Spinal cord (tissue), 10 donors: Measurements from ENCODE around the gene ATRN. TPM values are rescaled to one million over a fixed set of nuclear protein-coding genes. Genes with fewer than 3 reads are reported as not detected.

ENCODE experiments used
- DNase-seq, 6 donors: peaks; one replicate each; pipeline versions ENCODE4 v3.0.0 to v3.0.0-alpha.2; 2013 to 2015; ENCODE audit warnings: low spot score in 6 of 6, low read depth in 4 of 6
- H3K27ac ChIP-seq: one replicate; pipeline ENCODE4 v1.5.1; 2013; ENCODE audit warnings: low read depth, low read length, control low read depth
- H3K27me3 ChIP-seq: one replicate; pipeline ENCODE4 v1.6.1; 2013; ENCODE audit warnings: low read length; ENCODE audit not compliant: control insufficient read depth, insufficient read depth
- H3K36me3 ChIP-seq: one replicate; pipeline ENCODE4 v1.6.1; 2013; ENCODE audit warnings: low read length; ENCODE audit not compliant: control insufficient read depth, insufficient read depth
- H3K4me1 ChIP-seq: one replicate; pipeline ENCODE4 v1.6.1; 2013; ENCODE audit warnings: low read length; ENCODE audit not compliant: control insufficient read depth, insufficient read depth
- H3K4me3 ChIP-seq: one replicate; pipeline ENCODE4 v1.5.1; 2013; ENCODE audit warnings: low read depth, low read length, control low read depth
- H3K9me3 ChIP-seq: one replicate; pipeline ENCODE4 v1.6.1; 2013; ENCODE audit warnings: low read length; ENCODE audit not compliant: control insufficient read depth, insufficient read depth
- WGBS: methylation state at CpG from one replicate; pipeline ENCODE4 v1.1.5; 2013; ENCODE audit warnings: missing lambda C conversion rate; ENCODE audit not compliant: insufficient coverage; 5-methylcytosine and 5-hydroxymethylcytosine counted together
- polyA plus RNA-seq, 2 donors: library from polyadenylated mRNA; unstranded; fragments of 120-200 nt; gene quantifications; one replicate each; pipeline ENCODE4 v1.2.1, GENCODE V29; 2013; ENCODE audit not compliant: insufficient read length in 2 of 2
- total RNA-seq, 2 donors: library from RNA; depleted of rRNA in 1 of 2; stranded (reverse); fragments of 120-200 nt in 1 of 2; fragments of >200 nt in 1 of 2; gene quantifications; one replicate each; pipeline versions ENCODE4 v1.2.3 to v1.2.4, GENCODE V29; 2013 to 2014
- donor health status: healthy.

ATRN gene
- total and polyA plus RNA-seq, 4 donors = 40.1 to 64.2 (median 46.5) TPM

DNA sequence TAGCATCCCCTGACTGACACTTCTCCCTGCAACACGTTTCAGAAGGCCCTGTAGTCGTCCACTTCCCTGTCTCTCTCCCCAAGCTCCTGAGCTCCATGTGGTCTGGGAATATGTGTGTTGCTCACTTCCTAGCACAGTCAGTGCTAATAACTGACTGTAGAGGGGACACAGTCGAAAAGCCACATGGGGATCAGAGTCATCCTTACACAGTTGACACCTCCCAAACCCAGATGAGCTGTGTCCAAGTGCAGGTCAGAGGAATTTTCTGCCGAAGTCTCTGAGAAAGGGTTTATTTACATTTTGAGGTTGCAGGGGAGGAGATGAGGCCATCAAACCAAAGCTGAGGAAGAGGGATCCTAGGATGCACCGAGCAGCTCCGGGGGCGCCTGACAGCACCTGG is 214.5 kb downstream of the ATRN start:
- Histone ChIP-seq H3K27me3 (peaks cover 25% of the 10 kb centered on the region), H3K27ac (no peak overlapping the region), H3K9me3 (no peaks in the 10 kb centered on the region), H3K4me1 (peaks cover 33% of the 10 kb centered on the region), H3K36me3 (peaks cover 2% of the 10 kb centered on the region), H3K4me3 (no peak overlapping the region)
- 100% methylated on average over 3 of the region's 7 CpGs for WGBS
- DNase-seq = no peak

GRCh38 chr20:3686421-3686820 is 215.6 kb downstream of the ATRN start:
- Histone ChIP-seq H3K27me3 (peaks cover 15% of the 10 kb centered on the region), H3K27ac (peak overlapping the region; percentile 75), H3K36me3 (no peaks in the 10 kb centered on the region), H3K9me3 (no peaks in the 10 kb centered on the region), H3K4me1 (peaks cover 23% of the 10 kb centered on the region), H3K4me3 (no peak overlapping the region)
- 89% methylated on average over 2 of the region's 7 CpGs for WGBS
- DNase-seq = no peak

DNA sequence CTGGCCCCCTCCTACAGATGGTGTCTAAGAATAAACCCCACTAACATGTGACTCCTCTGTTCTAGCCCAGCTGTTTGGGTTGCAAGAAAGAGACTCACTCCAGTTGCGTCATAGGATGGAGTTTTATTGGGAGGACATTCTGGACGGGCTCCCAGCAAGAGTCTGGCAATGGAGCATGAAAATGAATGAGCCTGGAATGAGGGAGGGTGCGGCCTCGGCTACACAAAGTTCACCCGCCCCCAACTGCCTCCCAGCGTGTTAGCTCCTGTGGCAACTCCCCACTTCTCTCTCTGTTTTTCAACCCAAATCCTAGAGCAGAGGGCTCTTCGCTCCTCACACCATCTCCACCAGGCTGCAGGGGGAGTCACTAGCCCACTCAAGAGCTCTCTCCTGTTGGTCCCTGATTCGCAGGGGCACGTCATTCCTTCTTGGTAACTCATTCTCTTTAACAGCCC is 216.1 kb downstream of the ATRN start:
- Histone ChIP-seq H3K36me3 (no peaks in the 10 kb centered on the region), H3K27ac (peak overlapping the region; percentile 75), H3K4me3 (no peak overlapping the region), H3K27me3 (peaks cover 11% of the 10 kb centered on the region), H3K9me3 (no peaks in the 10 kb centered on the region), H3K4me1 (peaks cover 18% of the 10 kb centered on the region)
- DNase-seq = peak in 3 of 6 donors; percentile 28 to 87 (median 39)
- 30% methylated on average over 6 of the region's 9 CpGs for WGBS

DNA sequence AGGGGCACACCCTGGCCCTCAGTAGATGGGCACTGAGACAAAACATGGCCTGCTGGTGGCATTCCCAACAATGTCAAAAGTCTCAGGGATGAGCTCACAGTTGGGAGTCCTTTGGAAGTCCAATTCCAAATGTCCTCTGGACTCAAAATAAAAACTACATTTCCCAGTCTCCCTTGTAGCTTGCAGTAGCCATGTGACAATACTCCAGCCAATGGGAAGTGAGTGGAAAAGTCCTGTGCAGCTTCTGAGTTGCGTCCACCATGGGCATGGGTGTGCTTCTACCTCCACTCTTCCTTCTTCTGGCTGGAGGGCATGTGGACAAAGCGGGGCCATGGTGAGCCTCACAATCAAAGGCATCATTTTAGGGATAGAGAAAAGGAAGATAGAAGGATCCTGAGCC is 216.8 kb downstream of the ATRN start:
- DNase-seq = peak in 1 of 6 donors; percentile 48
- peaks cover 12% of the 10 kb centered on the region for H3K4me1 ChIP-seq
- H3K27ac ChIP-seq = peak overlapping the region; percentile 75
- H3K4me3 ChIP-seq = no peak overlapping the region
- no peaks in the 10 kb centered on the region for H3K36me3 ChIP-seq
- H3K9me3 ChIP-seq = no peaks in the 10 kb centered on the region
- WGBS = 80% methylated on average over 1 of the region's 2 CpGs
- H3K27me3 ChIP-seq = peaks cover 5% of the 10 kb centered on the region

- peaks cover under 1% of the 10 kb centered on the region for H3K27me3 ChIP-seq
- H3K36me3 ChIP-seq = no peaks in the 10 kb centered on the region
- H3K27ac ChIP-seq = no peak overlapping the region
- WGBS = 91% methylated on average over 8 of the region's 11 CpGs
- no peaks in the 10 kb centered on the region for H3K9me3 ChIP-seq
- H3K4me1 ChIP-seq = peaks cover 12% of the 10 kb centered on the region
- H3K4me3 ChIP-seq = no peak overlapping the region
- DNase-seq = no peak
Observed at GRCh38 chr20:3689978-3690377, 219.2 kb downstream of the ATRN start.

DNA sequence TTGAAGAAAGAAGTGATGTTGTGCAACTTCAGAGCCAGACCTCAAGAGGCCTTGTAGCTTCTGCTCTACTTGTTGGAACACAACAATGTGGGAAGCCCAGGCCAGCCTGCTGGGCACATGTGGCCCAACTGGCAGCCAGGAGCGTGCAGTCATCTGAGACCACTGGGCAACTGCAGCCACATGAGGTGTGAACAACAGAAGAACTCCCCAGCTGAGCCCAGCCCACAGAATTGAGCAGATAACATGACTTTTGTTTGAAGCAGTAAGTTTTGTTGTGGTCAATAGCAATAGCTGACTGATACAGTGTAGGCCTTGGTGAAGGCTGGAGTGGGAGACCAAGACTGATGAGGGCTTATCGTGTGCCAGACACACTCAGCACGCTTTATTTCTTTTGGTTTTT is 219.6 kb downstream of the ATRN start:
- Histone ChIP-seq H3K9me3 (no peaks in the 10 kb centered on the region), H3K4me1 (peaks cover 12% of the 10 kb centered on the region), H3K36me3 (no peaks in the 10 kb centered on the region), H3K27ac (no peak overlapping the region), H3K4me3 (no peak overlapping the region), H3K27me3 (no peaks in the 10 kb centered on the region)
- DNase-seq = no peak
- WGBS = 93% methylated on average over 2 of the region's 3 CpGs

- 89% methylated on average over 16 of the region's 16 CpGs for WGBS
- no peaks in the 10 kb centered on the region for H3K9me3 ChIP-seq
- peaks cover 11% of the 10 kb centered on the region for H3K4me1 ChIP-seq
- H3K27ac ChIP-seq = no peak overlapping the region
- no peak for DNase-seq
- no peaks in the 10 kb centered on the region for H3K36me3 ChIP-seq
- H3K4me3 ChIP-seq = no peak overlapping the region
- H3K27me3 ChIP-seq = no peaks in the 10 kb centered on the region
Observed at GRCh38 chr20:3691306-3691705, 220.5 kb downstream of the ATRN start.

GRCh38 chr20:3691897-3692296 is 221.1 kb downstream of the ATRN start:
- Histone ChIP-seq H3K4me1 (peaks cover 6% of the 10 kb centered on the region), H3K4me3 (no peak overlapping the region), H3K27ac (no peak overlapping the region), H3K27me3 (no peaks in the 10 kb centered on the region), H3K9me3 (no peaks in the 10 kb centered on the region), H3K36me3 (no peaks in the 10 kb centered on the region)
- 96% methylated on average over 9 of the region's 9 CpGs for WGBS
- no peak for DNase-seq

GRCh38 chr20:3692706-3693294 is 222.0 kb downstream of the ATRN start:
- H3K4me1 ChIP-seq = peaks cover 4% of the 10 kb centered on the region
- no peak overlapping the region for H3K27ac ChIP-seq
- no peaks in the 10 kb centered on the region for H3K9me3 ChIP-seq
- no peak for DNase-seq
- no peaks in the 10 kb centered on the region for H3K27me3 ChIP-seq
- no peak overlapping the region for H3K4me3 ChIP-seq
- WGBS = 89% methylated on average over 23 of the region's 23 CpGs
- H3K36me3 ChIP-seq = no peaks in the 10 kb centered on the region

DNA sequence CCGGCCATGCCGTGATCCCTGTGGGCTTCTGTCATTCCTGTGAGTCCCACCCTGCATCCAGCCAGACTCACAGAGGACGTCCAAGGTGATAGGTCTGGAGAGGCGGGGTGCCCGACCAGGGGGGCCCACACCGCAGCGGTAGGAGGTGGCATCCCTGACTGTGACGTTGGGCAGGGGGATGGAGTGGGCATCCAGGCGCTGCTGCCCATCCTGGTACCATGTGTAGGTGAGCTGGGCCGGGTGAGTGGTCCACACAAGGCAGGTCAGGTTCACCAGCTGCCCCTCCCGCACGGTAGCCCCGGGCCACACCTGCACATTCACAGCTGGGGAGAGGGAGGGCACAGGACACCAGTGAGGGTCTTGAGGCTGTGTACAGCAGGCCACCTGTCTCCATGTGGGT is 222.6 kb downstream of the ATRN start:
- no peak for DNase-seq
- no peaks in the 10 kb centered on the region for H3K36me3 ChIP-seq
- no peak overlapping the region for H3K27ac ChIP-seq
- WGBS = 89% methylated on average over 12 of the region's 13 CpGs
- H3K9me3 ChIP-seq = no peaks in the 10 kb centered on the region
- H3K4me1 ChIP-seq = peaks cover 9% of the 10 kb centered on the region
- H3K4me3 ChIP-seq = no peak overlapping the region
- H3K27me3 ChIP-seq = no peaks in the 10 kb centered on the region
